Mesodermal cell (in vitro differentiated cells): ENCODE measurements around the gene TREH.
A peak's percentile ranks its signal among the peaks of the same experiment; 100 is the strongest.
"Not testable (repeated sequence)": the region's sequence is repeated elsewhere in the genome, so short reads cannot be mapped to it uniquely, and the experiment has no call there.

Source experiments
- H3K27ac ChIP-seq: 2 replicates; pipeline ENCODE4 v1.7.0; 2013; ENCODE audit warnings: mild to moderate bottlenecking, low read depth, low read length, moderate library complexity; ENCODE audit not compliant: severe bottlenecking
- H3K36me3 ChIP-seq: 2 replicates; pipeline ENCODE4 v1.7.1; 2013; ENCODE audit warnings: mild to moderate bottlenecking, low read length, moderate library complexity; ENCODE audit not compliant: control insufficient read depth, insufficient read depth
- H3K4me1 ChIP-seq: one replicate; pipeline ENCODE4 v1.7.1; 2013; ENCODE audit warnings: mild to moderate bottlenecking, low read length; ENCODE audit not compliant: insufficient read depth, control insufficient read depth, poor library complexity, severe bottlenecking
- H3K4me3 ChIP-seq: 2 replicates; pipeline ENCODE4 v1.7.0; 2013; ENCODE audit warnings: low read length, control low read depth, mild to moderate bottlenecking; ENCODE audit not compliant: insufficient read depth, poor library complexity, severe bottlenecking; ENCODE audit errors: extremely low read depth
- H3K9me3 ChIP-seq: 2 replicates; pipeline ENCODE4 v1.7.1; 2013; ENCODE audit warnings: mild to moderate bottlenecking, low read length, moderate library complexity; ENCODE audit not compliant: control insufficient read depth
- WGBS, 2 experiments: methylation state at CpG; one replicate each; pipeline ENCODE4 v1.1.5; 2013; ENCODE audit warnings: missing lambda C conversion rate in 2 of 2; ENCODE audit not compliant: insufficient coverage in 2 of 2; 5-methylcytosine and 5-hydroxymethylcytosine counted together

The TREH gene

DNA sequence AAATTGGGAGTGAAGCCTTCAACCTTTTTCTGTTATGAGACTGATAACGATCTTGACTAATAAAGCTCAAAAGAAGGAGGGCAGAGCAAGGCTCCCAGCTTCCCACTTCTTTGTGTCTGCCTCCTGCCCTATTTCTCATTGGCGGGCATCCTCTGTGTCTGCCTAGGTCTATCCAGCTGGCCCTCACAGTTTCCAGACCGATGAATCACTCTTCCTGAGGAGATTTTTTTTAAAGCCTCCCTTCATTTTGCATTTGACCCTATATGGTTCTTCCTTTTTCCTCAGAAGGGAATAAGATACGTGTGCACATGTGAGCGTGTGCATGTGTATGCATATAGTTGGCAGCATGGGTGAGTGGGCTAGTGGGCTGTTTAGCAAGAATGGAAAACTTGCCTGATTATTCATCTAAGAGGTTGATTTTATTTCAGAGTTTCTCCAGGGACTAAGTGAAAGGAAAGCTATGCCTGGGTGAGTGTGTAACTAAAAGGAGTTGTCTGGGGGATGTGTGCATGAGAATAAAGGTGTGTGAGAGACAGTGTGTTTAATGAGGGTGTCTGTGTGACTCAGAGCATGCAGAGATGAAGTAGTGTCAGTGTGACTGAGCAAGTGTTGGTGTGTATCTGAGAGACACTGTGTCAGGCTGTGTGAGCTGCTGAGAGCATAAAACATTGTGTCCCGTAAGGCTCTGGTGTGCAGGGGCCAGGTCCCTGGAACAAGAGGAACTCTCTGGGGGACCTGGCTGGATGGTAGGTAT, 59.8 kb downstream of the TREH start:
- peak overlapping the region; percentile 95 for H3K27ac ChIP-seq
- 64 to 76% methylated on average over 3 to 6 of the region's 6 CpGs for WGBS, 2 experiments
- H3K36me3 ChIP-seq: peaks cover 39% of the 10 kb centered on the region
- no peak overlapping the region for H3K4me3 ChIP-seq
- peaks cover 71% of the 10 kb centered on the region for H3K4me1 ChIP-seq
- H3K9me3 ChIP-seq: no peaks in the 10 kb centered on the region

DNA sequence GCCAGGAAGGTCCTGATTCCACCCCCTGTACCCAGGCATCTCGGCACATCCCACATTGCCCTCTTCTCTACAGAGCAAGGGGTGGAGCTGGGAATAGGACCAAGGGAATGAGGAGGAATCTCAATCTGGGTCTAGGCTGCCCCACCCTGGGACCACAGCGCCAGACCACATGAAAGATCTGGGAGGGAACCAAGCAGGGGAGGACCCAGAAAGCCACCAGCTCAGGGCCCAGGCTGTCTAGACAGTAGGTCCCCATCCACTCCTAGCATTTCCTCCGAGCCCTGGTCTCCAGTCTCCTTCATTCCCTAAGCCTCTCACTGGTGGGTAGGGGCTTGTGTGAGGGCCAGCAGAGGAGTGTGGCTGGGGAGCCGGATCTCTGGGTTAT, 60.5 kb downstream of the TREH start:
- H3K27ac ChIP-seq: peak overlapping the region; percentile 95
- no peaks in the 10 kb centered on the region for H3K9me3 ChIP-seq
- H3K36me3 ChIP-seq: peaks cover 39% of the 10 kb centered on the region
- WGBS, 2 experiments: 82 to 92% methylated on average over 1 to 3 of the region's 4 CpGs
- peaks cover 74% of the 10 kb centered on the region for H3K4me1 ChIP-seq
- H3K4me3 ChIP-seq: no peak overlapping the region

DNA sequence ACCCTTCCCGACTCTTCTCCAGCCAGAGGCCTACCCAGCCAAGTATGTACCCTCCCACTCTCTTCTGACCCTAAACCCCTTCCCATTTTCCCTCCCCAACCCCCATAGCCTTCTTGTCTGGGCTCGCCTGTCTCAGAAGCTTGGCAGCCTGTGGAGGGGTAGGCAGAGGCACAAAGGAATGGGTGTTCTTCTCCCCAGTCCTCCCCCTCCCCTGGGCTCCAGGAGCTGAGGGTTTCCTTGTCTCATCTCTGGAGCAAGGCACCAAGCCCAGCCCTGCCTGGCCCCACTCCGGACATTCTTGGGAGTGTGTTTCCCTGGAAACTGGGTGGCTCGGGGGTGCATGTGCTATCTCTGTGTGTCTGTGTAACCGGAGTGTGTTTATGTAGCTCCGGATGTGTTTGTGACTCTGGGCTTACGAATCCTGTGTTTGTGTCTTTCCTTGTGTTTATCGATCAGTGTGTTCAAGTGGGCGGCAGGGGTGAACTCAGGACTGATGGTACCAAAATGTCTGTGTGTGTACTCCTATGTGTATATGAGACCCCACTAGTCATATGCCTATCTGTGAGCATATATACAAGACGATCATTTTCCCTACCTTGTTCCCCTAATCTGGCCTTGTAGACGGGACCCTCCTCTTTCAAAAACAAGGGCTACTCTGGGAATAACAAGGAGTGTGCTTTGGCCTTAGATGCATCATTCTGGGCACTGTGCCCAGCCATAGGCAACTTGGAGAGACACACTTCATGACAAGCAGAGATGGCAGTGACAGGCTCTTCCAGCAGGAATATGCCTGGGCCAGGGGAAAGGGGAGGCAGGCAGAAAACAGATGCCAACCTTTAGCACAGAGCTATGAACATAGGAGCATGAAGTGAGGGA, 61.1 kb downstream of the TREH start:
- peak overlapping the region; percentile 95 for H3K27ac ChIP-seq
- peaks cover 40% of the 10 kb centered on the region for H3K36me3 ChIP-seq
- H3K4me1 ChIP-seq: peaks cover 79% of the 10 kb centered on the region
- H3K9me3 ChIP-seq: no peaks in the 10 kb centered on the region
- H3K4me3 ChIP-seq: no peak overlapping the region
- 44 to 64% methylated on average over 6 to 7 of the region's 11 CpGs for WGBS, 2 experiments

DNA sequence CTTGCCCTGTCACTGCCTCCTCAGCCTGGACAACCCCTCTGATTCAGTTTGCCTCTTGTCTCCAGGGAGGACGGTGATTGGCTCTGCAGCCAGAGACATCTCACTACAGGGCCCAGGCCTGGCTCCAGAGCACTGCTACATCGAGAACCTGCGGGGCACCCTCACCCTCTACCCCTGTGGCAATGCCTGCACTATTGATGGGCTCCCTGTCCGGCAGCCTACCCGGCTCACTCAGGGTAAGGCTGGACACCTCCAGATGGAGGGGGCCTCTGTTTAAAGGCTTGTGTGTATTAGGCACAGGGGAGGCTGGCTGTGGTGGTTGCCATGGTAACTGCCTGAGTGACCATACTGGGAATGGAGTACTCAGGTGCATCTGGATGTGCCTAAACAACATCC, 63.5 kb downstream of the TREH start:
- Histone ChIP-seq H3K4me1 (peaks cover 85% of the 10 kb centered on the region), H3K36me3 (peaks cover 41% of the 10 kb centered on the region), H3K9me3 (no peaks in the 10 kb centered on the region), H3K27ac (peak overlapping the region; percentile 82), H3K4me3 (no peak overlapping the region)
- WGBS, 2 experiments: 73 to 89% methylated on average over 1 to 4 of the region's 5 CpGs

DNA sequence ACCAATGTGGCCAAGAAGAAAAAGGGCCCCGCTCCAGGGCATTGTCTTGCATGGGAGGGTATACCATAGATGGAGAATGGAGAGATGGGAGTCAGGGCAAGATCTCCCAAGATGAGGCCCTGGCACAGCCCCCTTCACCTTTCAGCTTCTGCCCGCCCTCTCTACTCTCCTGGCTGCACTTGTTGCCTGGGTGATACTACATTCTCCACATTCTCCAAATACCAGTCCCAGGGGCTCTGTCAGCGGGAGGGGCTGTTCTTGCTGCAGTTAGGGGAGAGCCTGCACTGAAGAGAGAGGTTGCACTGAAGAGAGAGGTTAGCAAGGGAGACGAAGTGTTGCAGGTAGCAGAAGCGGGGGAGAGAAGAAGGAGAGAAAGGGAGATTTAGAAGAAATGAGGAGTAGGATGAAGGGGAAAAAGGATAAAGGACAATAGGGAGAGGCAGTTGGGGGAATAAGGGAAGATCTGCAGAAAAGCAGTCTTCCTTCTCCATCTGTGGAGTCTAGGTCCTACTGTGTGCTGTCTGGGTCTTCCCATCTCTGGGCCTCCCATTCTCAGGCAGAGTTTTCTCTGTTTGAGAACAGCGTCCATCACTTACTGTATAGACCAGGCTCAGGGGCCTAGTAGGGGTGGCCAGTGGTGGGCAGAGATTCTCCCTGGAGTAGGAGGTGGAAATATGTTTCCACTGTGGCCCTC, 64.0 kb downstream of the TREH start:
- Histone ChIP-seq H3K4me3 (no peak overlapping the region), H3K36me3 (peaks cover 39% of the 10 kb centered on the region), H3K4me1 (peaks cover 80% of the 10 kb centered on the region), H3K9me3 (no peaks in the 10 kb centered on the region), H3K27ac (peak overlapping the region; percentile 82)
- 40 to 54% methylated on average over 3 to 4 of the region's 6 CpGs for WGBS, 2 experiments

DNA sequence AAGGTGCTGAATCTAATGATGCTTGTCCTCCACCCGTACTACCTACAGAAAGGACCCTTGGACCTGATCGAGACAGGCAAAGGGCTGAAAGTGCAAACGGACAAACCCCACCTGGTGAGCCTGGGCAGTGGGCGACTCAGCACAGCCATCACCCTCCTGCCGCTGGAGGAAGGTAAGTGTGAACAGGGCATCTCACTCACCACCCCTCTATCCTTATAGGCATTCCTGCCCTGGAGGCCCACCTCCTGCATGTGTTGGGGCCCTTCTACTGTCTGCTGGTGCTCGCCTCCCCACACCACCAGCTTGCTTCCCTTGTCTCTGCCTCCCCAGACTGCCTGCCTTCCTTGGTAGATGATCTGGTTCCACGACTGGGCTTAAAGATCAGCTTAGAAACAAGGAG, 64.9 kb downstream of the TREH start:
- Histone ChIP-seq H3K9me3 (no peaks in the 10 kb centered on the region), H3K4me3 (no peak overlapping the region), H3K27ac (no peak overlapping the region), H3K36me3 (peaks cover 32% of the 10 kb centered on the region), H3K4me1 (peaks cover 73% of the 10 kb centered on the region)
- 89% methylated on average over 5 to 6 of the region's 7 CpGs for WGBS, 2 experiments

DNA sequence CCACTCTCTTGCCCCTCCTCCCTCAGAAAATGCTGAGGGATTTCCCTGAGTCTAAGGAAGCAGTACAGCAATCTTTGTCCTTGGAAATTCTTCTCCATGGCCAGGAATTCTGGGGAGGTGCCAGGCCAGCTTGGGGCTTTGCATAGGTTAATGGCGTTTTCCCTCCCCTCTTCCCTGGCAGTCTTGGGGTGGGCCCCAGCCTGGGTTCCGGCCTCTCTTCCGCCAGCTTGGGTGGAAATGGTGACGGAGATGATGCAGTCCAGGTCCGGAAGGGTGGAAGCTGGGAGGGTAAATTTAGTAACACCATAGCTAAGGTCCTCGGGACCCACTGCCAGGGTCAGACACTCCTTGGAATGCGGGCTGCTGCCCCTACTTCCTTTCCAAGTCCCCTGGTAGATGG, 67.1 kb downstream of the TREH start:
- Histone ChIP-seq H3K4me3 (no peak overlapping the region), H3K36me3 (peaks cover 29% of the 10 kb centered on the region), H3K4me1 (peaks cover 61% of the 10 kb centered on the region), H3K9me3 (no peaks in the 10 kb centered on the region), H3K27ac (peak overlapping the region; percentile 19)
- WGBS, 2 experiments: 61 to 80% methylated on average over 1 to 4 of the region's 7 CpGs

DNA sequence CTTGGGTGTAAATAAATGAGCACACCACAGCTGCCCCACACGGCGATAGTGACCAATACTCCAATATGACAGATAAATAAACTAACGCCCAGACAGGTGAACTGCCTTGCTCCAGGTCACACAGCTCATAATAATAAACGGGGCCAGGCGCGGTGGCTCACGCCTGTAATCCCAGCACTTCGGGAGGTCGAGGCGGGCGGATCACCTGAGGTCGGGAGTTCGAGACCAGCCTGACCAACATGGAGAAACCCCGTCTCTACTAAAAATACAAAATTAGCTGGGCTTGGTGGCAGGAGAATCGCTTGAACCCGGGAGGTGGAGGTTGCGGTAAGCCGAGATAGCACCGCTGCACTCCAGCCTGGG, 68.0 kb downstream of the TREH start:
- WGBS, 2 experiments: 77 to 96% methylated on average over 9 to 11 of the region's 19 CpGs
- H3K9me3 ChIP-seq, H3K4me3 ChIP-seq, H3K27ac ChIP-seq: not testable (repeated sequence)
- Histone ChIP-seq H3K36me3 (peaks cover 24% of the 10 kb centered on the region), H3K4me1 (peaks cover 58% of the 10 kb centered on the region)

DNA sequence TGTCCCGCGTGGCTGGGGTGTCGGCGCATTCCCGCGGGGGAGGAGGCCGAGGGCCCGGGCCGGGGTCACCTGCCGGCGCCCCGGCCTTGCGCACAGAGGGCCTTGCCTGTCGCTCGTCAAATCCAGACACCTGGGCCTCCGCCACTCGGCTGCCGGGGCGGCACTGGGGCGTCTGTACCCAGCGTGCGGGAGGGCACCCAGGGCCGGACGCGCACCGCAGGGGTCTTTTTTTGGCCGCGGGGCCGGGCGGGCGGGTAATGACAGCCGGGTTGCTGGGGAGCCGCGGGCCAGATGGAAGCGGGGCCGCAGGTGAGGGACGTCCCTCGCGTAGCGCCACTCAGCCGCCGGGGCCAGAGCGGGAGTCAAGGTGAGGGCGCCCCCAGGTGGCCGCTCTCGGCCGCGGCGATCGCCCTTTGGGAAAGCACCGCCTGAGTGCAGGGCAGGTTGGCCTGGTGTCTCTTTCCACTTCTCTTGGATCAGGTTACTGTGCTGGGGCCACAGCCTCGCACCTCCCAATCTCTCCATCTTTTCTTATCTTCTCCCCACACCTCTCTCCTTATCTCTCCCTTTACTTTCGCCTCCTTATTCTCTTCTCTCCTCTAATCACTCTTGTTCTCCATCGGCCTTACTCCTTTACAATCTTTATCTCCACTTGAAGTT, 68.5 kb downstream of the TREH start:
- Histone ChIP-seq H3K27ac (no peak overlapping the region), H3K4me1 (peaks cover 58% of the 10 kb centered on the region), H3K36me3 (peaks cover 19% of the 10 kb centered on the region), H3K9me3 (no peaks in the 10 kb centered on the region), H3K4me3 (peak overlapping the region; percentile 67)
- WGBS, 2 experiments: 3 to 4% methylated on average over 40 to 43 of the region's 54 CpGs

DNA sequence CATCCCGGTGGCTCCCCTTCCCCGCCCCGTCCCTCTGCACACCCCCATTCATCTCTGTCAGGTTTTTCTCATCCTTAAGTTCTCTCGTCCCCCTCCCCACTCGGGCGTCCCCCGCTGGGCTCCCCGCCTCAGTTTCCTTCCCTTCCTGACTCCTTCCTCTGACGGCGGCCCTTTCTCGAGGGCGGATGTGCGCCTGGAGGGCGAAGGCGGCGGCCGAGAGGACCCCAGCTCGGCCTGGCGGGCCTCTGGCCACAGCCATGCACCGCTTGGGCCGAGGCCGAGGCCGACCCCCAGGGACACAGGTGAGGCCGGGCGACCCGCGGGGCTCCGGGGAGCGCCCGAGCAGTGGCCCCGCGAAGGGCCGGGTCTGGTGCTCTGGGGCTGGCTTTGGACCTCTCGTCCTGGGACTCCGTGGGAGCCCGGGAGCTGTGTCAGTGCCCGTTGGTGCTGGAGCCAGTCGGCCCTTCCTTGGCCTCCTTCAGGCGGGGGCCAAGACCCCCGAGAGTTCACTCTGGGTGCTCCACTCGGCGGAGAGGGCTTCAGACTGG, 69.2 kb downstream of the TREH start:
- H3K36me3 ChIP-seq: peaks cover 15% of the 10 kb centered on the region
- peaks cover 59% of the 10 kb centered on the region for H3K4me1 ChIP-seq
- WGBS, 2 experiments: 7 to 8% methylated on average over 36 to 42 of the region's 42 CpGs
- peak overlapping the region; percentile 67 for H3K4me3 ChIP-seq
- H3K27ac ChIP-seq: no peak overlapping the region
- H3K9me3 ChIP-seq: no peaks in the 10 kb centered on the region
